Mucosa of descending colon (tissue), 3 donors: Measurements from ENCODE around the gene MINK1. TPM values are rescaled to one million over a fixed set of nuclear protein-coding genes. Genes with fewer than 3 reads are reported as not detected.
"Not testable (repeated sequence)": the region's sequence is repeated elsewhere in the genome, so short reads cannot be mapped to it uniquely, and the experiment has no call there.

Experiments used
- ATAC-seq: fragments of 200-7000 bp; cut with Tn5 transposase; one replicate; pipeline ENCODE4 v1.9.1; 2020; ENCODE audit warnings: mild to moderate bottlenecking, moderate library complexity
- DNase-seq, 3 donors: peaks; one replicate each; pipeline ENCODE4 v3.0.0-alpha.2; 2020
- H3K36me3 ChIP-seq: fragments of 200-600 bp; one replicate; pipeline ENCODE4 v1.8.0; 2021; ENCODE audit warnings: low read depth, mild to moderate bottlenecking
- H3K4me1 ChIP-seq: fragments of 200-600 bp; one replicate; pipeline ENCODE4 v1.8.0; 2021; ENCODE audit warnings: low read depth, mild to moderate bottlenecking
- H3K4me3 ChIP-seq: fragments of 200-600 bp; one replicate; pipeline ENCODE4 v1.8.0; 2021; ENCODE audit warnings: mild to moderate bottlenecking
- H3K9me3 ChIP-seq: fragments of 200-600 bp; one replicate; pipeline ENCODE4 v1.8.0; 2021; ENCODE audit warnings: mild to moderate bottlenecking
- intact Hi-C, 2 donors: fragments of 100-400 bp; cut with DNase I in 1 of 2; cut with micrococcal nuclease in 1 of 2; formaldehyde crosslinking; loops; one replicate each; pipeline versions ENCODE4 v1.11.0 to v1.11.1; 2022; cut with DNase I, micrococcal nuclease
- total RNA-seq, 3 donors: library from RNA; stranded (reverse); fragmentation: NEBNext Ultra II Directional in 2 of 3; extraction: Animal tissue kit (Norgen Biotek cat#: 25700) in 2 of 3; gene quantifications; one replicate each; pipeline versions ENCODE4 v1.2.1 to v1.2.4, GENCODE V29; 2021 to 2023
- TF ChIP-seq, protein P1 (sequence below): fragments of 200-600 bp; IDR thresholded peaks from one replicate; pipeline ENCODE4 v1.8.0; 2022; ENCODE audit warnings: antibody characterized with exemption, mild to moderate bottlenecking
- donor health status: DM: no; HTN: no; CAD: no; lungs with moderate emphysema.
- donor health status: DM: no; HTN: no; CAD: no.
- donor health status: DM: no; HTN: yes; CAD: no.

The MINK1 gene
- total RNA-seq, 3 donors from 2014 or later: 140 to 227 (median 170) TPM

- Histone ChIP-seq H3K9me3 (no peaks in the 10 kb centered on the region), H3K4me1 (no peaks in the 10 kb centered on the region), H3K36me3 (no peaks in the 10 kb centered on the region), H3K4me3 (no peak overlapping the region)
- TF ChIP-seq, protein P1, sequence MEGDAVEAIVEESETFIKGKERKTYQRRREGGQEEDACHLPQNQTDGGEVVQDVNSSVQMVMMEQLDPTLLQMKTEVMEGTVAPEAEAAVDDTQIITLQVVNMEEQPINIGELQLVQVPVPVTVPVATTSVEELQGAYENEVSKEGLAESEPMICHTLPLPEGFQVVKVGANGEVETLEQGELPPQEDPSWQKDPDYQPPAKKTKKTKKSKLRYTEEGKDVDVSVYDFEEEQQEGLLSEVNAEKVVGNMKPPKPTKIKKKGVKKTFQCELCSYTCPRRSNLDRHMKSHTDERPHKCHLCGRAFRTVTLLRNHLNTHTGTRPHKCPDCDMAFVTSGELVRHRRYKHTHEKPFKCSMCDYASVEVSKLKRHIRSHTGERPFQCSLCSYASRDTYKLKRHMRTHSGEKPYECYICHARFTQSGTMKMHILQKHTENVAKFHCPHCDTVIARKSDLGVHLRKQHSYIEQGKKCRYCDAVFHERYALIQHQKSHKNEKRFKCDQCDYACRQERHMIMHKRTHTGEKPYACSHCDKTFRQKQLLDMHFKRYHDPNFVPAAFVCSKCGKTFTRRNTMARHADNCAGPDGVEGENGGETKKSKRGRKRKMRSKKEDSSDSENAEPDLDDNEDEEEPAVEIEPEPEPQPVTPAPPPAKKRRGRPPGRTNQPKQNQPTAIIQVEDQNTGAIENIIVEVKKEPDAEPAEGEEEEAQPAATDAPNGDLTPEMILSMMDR: no peak
- ATAC-seq (peak; percentile 24), DNase-seq (peak in 1 of 3 donors; percentile 23)
- intact Hi-C loops: no loop called here
Observed at GRCh38 chr17:4823373-4824089, 9.6 kb upstream of the MINK1 start.

DNA sequence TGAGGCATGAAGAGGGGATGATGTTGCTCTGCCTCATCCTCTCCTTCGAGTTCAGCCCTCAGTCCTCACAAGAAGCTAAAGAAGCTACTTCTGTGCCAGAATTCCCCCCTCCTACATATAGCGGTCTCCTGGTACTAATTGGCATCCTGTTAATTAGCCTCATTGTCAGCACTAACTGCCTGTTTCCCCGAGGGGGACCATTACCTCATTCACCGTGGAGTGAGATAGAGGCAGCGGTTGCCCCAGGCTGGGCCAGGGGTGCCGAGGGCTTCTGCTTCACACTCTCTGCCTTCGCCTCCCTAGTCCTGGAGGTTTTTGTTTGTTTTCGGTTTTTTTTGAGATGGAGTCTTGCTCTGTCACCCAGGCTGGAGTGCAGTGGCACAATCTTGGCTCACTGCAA lies 5.7 kb upstream of the MINK1 start:
- DNase-seq (no peak), ATAC-seq (no peak)
- Histone ChIP-seq H3K36me3 (no peaks in the 10 kb centered on the region), H3K4me3 (no peak overlapping the region), H3K9me3 (no peaks in the 10 kb centered on the region), H3K4me1 (no peaks in the 10 kb centered on the region)
- intact Hi-C loops: no loop called here
- TF ChIP-seq, protein P1: no peak

DNA sequence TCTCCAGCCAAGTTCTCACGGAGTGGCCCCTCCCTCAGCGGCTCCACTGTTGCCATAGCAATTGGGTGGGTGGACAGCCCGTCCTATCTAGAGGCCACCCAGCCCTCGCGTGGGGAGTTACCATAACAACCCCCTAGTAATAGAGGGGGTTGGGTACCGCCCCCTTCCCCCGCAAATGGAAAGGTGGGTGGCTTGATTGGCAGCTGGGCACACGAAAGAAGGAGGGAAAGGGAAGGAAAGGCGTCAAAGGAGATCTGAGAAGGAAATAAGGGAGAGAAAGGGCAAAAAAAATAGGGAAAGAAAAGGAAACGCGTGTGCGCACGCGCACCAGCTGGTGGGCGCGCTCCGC lies 337 bp upstream of the MINK1 start:
- H3K4me3 ChIP-seq: peak overlapping the region; percentile 91
- peaks cover 23% of the 10 kb centered on the region for H3K4me1 ChIP-seq
- intact Hi-C loops, DNase-seq, H3K9me3 ChIP-seq, H3K36me3 ChIP-seq, ATAC-seq: not testable (repeated sequence)

GRCh38 chr17:4833941-4834680 lies 971 bp downstream of the MINK1 start:
- peak; percentile 21 for ATAC-seq
- TF ChIP-seq, protein P1: no peak
- H3K36me3 ChIP-seq: no peaks in the 10 kb centered on the region
- H3K9me3 ChIP-seq: no peaks in the 10 kb centered on the region
- peaks cover 23% of the 10 kb centered on the region for H3K4me1 ChIP-seq
- intact Hi-C loops: no loop called here
- peak in 2 of 3 donors; percentile 55 to 60 for DNase-seq
- peak overlapping the region; percentile 91 for H3K4me3 ChIP-seq

DNA sequence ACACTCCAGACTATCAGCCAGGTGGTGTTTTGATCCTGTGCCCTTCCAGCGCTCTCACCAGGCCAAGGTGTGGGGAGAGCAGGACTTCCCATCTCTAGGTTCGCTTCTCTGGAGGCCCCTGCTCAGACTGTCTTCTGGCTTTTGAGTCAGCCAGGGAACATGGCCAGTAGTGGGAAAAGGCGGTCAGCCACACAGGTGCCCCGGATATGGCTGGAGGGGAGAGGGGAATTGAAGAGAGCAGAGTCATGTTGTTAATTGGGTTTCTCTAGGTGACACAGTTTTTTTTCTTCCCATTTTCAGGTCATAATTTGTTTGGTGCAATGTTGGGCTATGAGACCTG lies 1.5 kb downstream of the MINK1 start:
- peak in 2 of 3 donors; percentile 30 to 47 for DNase-seq
- peak; percentile 8 for ATAC-seq
- no peak overlapping the region for H3K4me3 ChIP-seq
- peaks cover 27% of the 10 kb centered on the region for H3K4me1 ChIP-seq
- TF ChIP-seq, protein P1: no peak
- intact Hi-C loops: no loop called here
- H3K36me3 ChIP-seq: no peaks in the 10 kb centered on the region
- no peaks in the 10 kb centered on the region for H3K9me3 ChIP-seq

GRCh38 chr17:4836221-4836620 lies 3.1 kb downstream of the MINK1 start:
- ATAC-seq (no peak), DNase-seq (no peak)
- H3K36me3 ChIP-seq: no peaks in the 10 kb centered on the region
- intact Hi-C loops: no loop called here
- TF ChIP-seq, protein P1: no peak
- no peaks in the 10 kb centered on the region for H3K9me3 ChIP-seq
- H3K4me3 ChIP-seq: no peak overlapping the region
- H3K4me1 ChIP-seq: peaks cover 33% of the 10 kb centered on the region
